Measurements from ENCODE around the gene OGFOD2. TPM values are rescaled to one million over a fixed set of nuclear protein-coding genes. Genes with fewer than 3 reads are reported as not detected.

OGFOD2 gene
- total and polyA plus RNA-seq, 9 of the 15 experiments (the other 6 are each of a cell fraction or from before 2014, with no cell fraction given): 1.4 to 111 (median 18.5) TPM

- 0 out of 2 replicates have a peak, but pooled peaks have one; percentile 10 for TF ChIP-seq MGA (IDR thresholded peaks at IDR 0.05)
- TF ChIP-seq ZNF512 (tag; IDR thresholded peaks at IDR 0.05): no peak
- no peak; the same call in 1 of the 2 replicates for TF ChIP-seq MBD2 (IDR thresholded peaks at IDR 0.05; ENCODE audit: borderline replicate concordance, low read depth)
- TF ChIP-seq TCF7 (IDR thresholded peaks at IDR 0.05; ENCODE audit: borderline replicate concordance): no peak
- no peak for TF ChIP-seq ETS1 (conservative IDR thresholded peaks at IDR 0.05; ENCODE audit: control insufficient read depth, low read depth, low read length)
- TF ChIP-seq RNF2 (IDR thresholded peaks at IDR 0.05): no peak
- no peak for TF ChIP-seq FOXJ2 (tag; IDR thresholded peaks at IDR 0.05)
- TF ChIP-seq NR4A1 (CRISPR knock-in tag; IDR thresholded peaks at IDR 0.05): 0 out of 2 replicates have a peak, but pooled peaks have one; percentile 9
- no peak for TF ChIP-seq NR4A1 (tag; IDR thresholded peaks at IDR 0.05)
- TF ChIP-seq ZNF408 (CRISPR knock-in tag; IDR thresholded peaks at IDR 0.05; ENCODE audit: low read depth): no peak
- no peak for TF ChIP-seq MYNN (IDR thresholded peaks at IDR 0.05)
- no peak for TF ChIP-seq MYNN (CRISPR knock-in tag; IDR thresholded peaks at IDR 0.05)
- TF ChIP-seq RB1 (IDR thresholded peaks at IDR 0.05; ENCODE audit: low read depth): peak; percentile 91
- no peak for TF ChIP-seq GTF2F1 (IDR thresholded peaks at IDR 0.05; ENCODE audit: low read depth, low read length)
- no peak for TF ChIP-seq KHSRP (IDR thresholded peaks at IDR 0.05)
Measured at GRCh38 chr12:122980183-122981035, 5.4 kb downstream of the OGFOD2 start, which contains the start of gene ARL6IP4 (continued).

All from K562 (cell line).